ACHN (cell line): ENCODE measurements around the gene SIVA1.
"Not testable (repeated sequence)": the region's sequence is repeated elsewhere in the genome, so short reads cannot be mapped to it uniquely, and the experiment has no call there.

Source experiments
- DNase-seq: peaks from one replicate; pipeline ENCODE4 v3.0.0-alpha.2; 2015
- in situ Hi-C: cut with HindIII; loops from 2 replicates; pipeline ENCODE4 v1.10.0; 2017; ENCODE audit warnings: low sequenced_read_pairs, low pct_ligation_motif_present, low pct_unique_long_range_greater_than_20kb

Gene SIVA1

GRCh38 chr14:104717646-104718045, 35.3 kb upstream of the SIVA1 start:
- no peak for DNase-seq
- in situ Hi-C loops: no loop called here

GRCh38 chr14:104718147-104718546, 34.8 kb upstream of the SIVA1 start:
- in situ Hi-C loops: no loop called here
- DNase-seq: no peak

- in situ Hi-C loops: no loop called here
- DNase-seq: no peak
These were observed 34.1 kb upstream of the SIVA1 start for GRCh38 chr14:104718871-104719270.

DNA sequence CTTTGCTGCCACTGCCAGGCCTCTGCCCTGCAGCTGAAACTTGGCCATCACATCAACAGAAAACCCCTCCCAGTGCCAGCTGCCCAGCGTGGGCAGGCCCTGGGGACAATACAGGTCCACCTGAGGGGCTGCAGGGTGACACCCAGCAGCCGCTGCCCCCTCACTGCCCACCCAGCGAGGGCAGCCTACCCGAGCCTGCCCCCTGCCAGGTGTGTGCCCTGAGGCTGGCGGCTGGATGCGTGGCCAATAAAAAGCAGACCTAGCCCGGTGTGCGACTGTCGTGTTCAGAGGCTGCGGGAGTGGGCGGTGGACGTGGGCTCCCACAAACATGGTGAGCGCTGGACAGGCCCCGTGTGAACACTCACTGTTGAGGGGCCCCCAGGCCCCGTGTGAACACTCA, 33.6 kb upstream of the SIVA1 start:
- in situ Hi-C loops: no loop called here
- no peak for DNase-seq

- no peak for DNase-seq
- in situ Hi-C loops: no loop called here
These were observed 31.2 kb upstream of the SIVA1 start for GRCh38 chr14:104721505-104722431.

DNA sequence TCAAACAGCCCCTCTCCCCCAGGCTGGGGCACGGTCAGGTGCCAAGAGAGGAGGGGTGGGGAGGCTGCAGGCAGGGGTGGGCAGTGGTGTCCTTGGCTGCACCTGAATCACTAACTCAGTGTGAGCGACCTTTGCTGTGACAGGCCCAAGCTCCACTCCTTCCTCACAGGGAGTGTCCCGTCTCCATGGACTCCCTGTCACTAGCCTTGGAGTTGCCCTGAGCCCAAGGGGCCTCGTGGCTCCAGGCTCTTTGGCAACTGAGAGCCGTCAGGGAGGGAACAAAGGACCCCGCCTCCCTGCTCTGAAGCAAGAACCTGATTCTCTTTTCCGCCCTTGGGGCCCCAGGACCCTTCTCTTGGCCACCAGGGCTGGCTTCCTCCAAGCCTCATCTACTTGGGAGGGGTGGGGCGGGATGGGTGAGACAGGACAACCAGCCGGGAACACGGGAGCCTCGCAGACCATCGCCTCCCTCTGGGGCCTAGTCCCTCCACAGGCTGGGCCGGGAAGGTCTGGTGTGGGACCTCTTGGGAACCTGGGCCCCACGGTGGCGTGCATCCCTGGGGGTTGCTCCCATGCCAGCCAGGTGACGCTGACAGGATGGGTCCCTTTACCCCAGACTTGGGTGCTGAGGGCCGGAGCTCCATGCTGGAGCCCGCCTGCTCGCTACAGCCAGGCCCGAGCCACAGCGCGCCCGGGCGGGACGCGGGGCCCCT, 29.9 kb upstream of the SIVA1 start:
- no peak for DNase-seq
- in situ Hi-C loops: no loop called here

GRCh38 chr14:104723651-104724406, 29.1 kb upstream of the SIVA1 start, which contains the start of gene ADSS1:
Gene ADSS1, plus strand, starts transcription at chr14:104724229. Its CDS starts 42 bp downstream, at chr14:104724271.
- in situ Hi-C loops: no loop called here
- peak; percentile 39 for DNase-seq

- in situ Hi-C loops: no loop called here
- DNase-seq: peak; percentile 2
These were observed 28.5 kb upstream of the SIVA1 start for GRCh38 chr14:104724407-104724980.

GRCh38 chr14:104724981-104725771, 27.8 kb upstream of the SIVA1 start:
- in situ Hi-C loops: no loop called here
- DNase-seq: peak; percentile 39

GRCh38 chr14:104725772-104726548, 27.0 kb upstream of the SIVA1 start:
- in situ Hi-C loops: no loop called here
- no peak for DNase-seq

GRCh38 chr14:104726600-104727451, 26.1 kb upstream of the SIVA1 start:
- in situ Hi-C loops: no loop called here
- DNase-seq: no peak

- in situ Hi-C loops: no loop called here
- no peak for DNase-seq
These were observed 24.3 kb upstream of the SIVA1 start for GRCh38 chr14:104728631-104729030.

DNA sequence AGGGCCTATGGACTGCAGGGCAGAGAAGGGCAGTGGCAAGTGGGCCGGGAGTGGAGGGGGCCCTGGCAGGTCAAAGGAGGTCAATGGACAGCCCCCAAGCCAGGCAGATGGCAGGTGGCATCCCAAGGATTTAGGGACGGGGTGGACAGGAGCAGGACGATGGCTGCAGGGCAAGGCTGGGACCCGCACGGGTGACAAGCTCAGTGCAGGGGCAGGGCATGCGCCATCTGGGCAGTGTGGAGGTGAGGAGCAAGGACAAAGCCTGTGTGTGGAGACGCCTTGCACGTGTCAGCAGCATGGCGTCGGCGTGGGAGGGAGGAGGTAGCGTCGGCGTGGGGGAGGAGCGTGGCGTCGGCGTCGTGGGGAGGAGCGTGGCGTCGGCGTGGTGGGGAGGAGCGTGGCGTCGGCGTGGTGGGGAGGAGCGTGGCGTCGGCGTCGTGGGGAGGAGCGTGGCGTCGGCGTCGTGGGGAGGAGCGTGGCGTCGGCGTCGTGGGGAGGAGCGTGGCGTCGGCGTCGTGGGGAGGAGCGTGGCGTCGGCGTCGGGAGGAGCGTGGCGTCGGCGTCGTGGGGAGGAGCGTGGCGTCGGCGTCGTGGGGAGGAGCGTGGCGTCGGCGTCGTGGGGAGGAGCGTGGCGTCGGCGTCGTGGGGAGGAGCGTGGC, 23.6 kb upstream of the SIVA1 start:
- DNase-seq, in situ Hi-C loops: not testable (repeated sequence)

- in situ Hi-C loops: no loop called here
- no peak for DNase-seq
These were observed 23.1 kb upstream of the SIVA1 start for GRCh38 chr14:104729835-104730181.

GRCh38 chr14:104730487-104730886, 22.5 kb upstream of the SIVA1 start:
- in situ Hi-C loops: no loop called here
- no peak for DNase-seq
